GM12873 (cell line): ENCODE measurements around the gene CCDC171.

Source experiments
- TF ChIP-seq, protein P1 (sequence below): IDR thresholded peaks from 2 replicates; pipeline ENCODE4 v1.5.1; 2012; ENCODE audit warnings: low read depth, mild to moderate bottlenecking, moderate library complexity, low read length, control low read depth; ENCODE audit not compliant: insufficient read depth; ENCODE audit errors: missing control alignments

Gene CCDC171

DNA sequence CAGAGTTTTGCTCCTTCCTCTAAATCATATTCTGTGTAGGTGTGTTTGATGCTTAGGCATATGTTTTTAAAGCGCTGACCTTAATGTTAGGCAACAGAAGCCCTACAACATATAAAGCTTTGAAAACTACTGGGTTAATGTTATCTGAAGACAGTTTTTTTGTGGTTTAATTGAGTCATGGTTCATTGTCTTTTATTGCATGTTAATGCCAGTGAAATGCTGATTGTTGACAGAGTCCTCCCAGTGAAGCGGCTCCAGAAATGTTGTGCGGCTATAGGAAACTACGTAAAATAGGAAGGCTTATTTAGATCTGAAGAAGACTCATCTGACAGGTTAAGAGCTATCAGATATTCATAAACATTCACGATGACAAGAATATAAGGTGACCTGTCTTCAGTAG lies 424.6 kb downstream of the CCDC171 start:
- TF ChIP-seq, protein P1, sequence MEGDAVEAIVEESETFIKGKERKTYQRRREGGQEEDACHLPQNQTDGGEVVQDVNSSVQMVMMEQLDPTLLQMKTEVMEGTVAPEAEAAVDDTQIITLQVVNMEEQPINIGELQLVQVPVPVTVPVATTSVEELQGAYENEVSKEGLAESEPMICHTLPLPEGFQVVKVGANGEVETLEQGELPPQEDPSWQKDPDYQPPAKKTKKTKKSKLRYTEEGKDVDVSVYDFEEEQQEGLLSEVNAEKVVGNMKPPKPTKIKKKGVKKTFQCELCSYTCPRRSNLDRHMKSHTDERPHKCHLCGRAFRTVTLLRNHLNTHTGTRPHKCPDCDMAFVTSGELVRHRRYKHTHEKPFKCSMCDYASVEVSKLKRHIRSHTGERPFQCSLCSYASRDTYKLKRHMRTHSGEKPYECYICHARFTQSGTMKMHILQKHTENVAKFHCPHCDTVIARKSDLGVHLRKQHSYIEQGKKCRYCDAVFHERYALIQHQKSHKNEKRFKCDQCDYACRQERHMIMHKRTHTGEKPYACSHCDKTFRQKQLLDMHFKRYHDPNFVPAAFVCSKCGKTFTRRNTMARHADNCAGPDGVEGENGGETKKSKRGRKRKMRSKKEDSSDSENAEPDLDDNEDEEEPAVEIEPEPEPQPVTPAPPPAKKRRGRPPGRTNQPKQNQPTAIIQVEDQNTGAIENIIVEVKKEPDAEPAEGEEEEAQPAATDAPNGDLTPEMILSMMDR = no peak

DNA sequence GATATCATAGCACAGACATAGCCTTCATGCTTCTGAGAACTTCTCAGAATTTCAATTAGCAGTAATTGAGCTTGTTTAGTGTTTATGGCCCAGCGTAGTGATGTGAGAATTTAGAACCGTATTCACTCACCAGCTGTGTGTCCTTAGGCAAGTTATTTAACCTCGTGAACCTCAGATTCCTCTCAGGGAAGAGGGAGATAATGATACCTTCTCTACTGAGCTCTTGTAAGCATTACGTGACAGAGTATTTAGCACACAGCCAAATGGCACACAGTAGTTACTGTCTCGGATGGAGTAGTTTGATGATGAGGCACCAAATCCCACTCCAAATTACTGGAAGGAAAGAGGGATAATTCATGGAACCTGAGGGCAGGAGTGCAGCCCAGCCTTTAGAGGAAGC lies 429.3 kb downstream of the CCDC171 start:
- TF ChIP-seq, protein P1 = no peak

DNA sequence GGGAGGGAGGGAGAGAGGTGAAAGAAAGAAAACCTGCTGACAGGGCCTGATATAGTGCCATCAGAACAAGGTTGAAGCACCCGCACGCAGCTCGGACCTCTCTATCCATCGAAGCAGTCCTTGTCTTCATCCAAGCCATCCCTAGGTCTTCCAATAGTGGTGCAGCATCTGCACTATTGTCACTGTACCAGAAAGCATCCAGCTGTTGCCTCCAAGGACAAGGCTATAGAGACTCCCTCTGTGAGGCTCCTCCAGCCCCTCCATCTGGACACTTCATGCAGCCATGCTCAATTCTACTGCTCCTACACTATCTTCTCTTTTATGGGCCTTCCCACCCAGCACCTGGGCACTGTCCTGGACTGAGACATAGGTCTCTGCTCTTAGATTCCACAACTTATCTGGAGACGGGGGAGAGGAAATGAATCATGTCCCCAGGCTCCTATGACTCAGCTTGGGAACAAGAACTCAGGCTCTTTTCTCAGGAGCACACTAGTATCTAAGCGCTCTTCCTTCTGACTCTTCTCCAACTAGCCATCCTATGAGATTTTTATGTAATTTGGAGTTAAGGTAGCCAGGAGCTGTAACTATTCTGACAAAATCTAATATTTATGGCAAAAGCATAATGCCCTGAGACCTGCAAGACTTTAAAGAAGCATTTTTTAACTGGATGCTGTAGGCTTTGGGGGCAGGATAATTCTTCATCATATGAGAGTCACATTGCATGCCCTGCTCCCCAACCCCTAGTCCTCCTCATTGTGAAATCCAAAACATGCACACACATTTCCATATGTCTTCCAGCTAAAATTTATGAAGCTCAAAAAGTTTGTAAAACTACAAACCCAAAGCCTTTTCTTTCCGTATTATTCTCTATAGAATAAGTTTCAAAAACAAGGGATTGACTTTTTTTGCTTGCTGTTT lies 446.8 kb downstream of the CCDC171 start:
- TF ChIP-seq, protein P1 = no peak

DNA sequence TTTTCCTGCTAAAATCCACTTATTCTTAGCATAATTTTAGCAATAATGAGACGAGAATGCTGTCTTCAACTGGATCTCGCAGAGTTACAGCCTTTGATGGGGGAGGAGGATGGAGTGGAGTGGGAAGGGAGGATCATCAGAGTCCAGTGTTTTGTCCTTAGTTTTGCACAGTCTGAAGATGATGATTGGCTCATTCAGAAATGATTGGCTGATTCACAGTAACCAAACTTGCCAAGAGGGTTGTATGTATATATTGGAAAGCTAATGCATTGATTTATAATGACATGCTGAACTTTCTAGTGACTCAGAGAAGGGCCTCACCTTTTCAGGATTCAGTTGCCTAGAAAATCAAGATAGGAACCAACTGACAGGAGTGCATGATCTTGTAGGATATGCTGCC lies 448.0 kb downstream of the CCDC171 start:
- TF ChIP-seq, protein P1 = no peak

DNA sequence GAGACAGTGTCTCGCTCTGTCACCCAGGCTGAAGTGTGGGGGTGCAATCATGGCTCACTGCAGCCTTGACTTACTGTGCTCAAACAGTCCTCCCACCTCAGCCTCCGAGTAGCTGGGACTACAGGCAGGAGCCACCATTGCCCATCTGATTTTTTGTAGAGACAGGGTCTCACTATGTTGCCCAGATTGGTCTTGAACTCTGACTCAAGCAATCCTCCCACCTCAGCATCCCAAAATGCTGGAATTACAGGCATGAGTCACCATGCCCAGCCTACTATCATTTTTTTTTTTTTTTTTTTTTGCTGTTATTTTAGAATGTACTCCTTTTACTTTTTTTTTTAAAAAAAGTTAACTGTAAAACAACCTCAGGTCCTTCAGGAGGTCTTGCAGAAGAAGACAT lies 449.0 kb downstream of the CCDC171 start:
- TF ChIP-seq, protein P1 = no peak

DNA sequence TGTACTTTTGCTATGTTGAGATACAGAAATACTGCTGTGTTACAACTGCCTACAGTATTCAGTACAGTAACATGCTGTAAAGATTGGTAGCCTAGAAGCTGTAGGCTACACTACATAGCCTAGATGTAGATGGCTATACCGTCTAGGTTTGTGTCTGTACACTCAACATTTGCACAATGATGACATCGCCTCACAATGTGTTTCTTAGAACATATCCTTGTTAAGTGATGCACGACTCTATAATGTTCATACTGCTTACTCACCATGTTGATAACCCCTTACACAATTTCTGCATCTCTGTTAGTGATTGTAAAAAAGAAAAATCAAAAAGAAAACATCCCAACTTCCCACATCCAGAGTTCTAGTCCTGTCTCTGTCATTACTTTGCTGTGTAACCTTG lies 450.0 kb downstream of the CCDC171 start:
- TF ChIP-seq, protein P1 = no peak

DNA sequence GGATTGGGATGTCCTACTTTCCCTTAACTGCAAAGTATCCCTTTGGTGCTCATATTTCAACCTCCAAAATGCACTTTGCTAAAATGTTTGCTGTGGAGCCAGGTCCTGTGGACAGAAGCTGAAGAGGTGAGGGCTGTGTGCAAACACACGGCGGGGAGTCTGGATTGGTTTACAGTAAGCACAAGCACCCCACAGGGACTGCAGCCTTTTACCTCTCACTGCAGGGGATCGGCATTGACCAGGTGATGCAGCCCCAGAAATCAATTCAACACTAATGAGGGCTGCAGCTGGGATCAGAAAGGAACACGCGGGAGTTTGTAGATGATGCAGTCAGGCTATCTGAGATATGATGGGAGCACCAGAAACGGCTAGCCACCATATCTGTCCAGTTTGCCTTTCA lies 450.9 kb downstream of the CCDC171 start:
- TF ChIP-seq, protein P1 = no peak
